NCI-H1092 treated with DMSO at 0.1 percent for 48 hours (cell line): ENCODE results near the gene FAN1.

Experiments
- DNase-seq: peaks from one replicate; lab custom pipeline; 2025; lab: John Stamatoyannopoulos, UW

FAN1 gene

DNA sequence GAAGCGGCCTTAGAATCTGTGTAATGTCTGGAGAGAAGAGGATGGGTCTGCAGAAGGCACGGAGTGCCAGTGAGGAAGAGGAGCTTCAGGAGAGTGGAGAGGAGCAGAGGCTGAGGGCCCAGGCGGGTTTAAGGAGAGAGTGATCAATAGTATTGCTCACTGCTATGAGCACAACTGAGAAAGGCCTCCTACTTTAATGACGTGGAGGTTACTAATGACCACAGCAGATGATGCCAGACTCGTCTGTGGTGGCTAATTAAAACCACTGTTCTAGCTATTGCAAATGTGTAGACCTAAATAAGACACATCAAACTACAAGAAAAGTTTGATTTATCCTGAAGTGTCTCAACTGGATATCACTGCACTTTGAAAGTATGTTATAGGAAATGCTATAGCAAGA, 54.5 kb downstream of the FAN1 start:
- DNase-seq = no peak

DNA sequence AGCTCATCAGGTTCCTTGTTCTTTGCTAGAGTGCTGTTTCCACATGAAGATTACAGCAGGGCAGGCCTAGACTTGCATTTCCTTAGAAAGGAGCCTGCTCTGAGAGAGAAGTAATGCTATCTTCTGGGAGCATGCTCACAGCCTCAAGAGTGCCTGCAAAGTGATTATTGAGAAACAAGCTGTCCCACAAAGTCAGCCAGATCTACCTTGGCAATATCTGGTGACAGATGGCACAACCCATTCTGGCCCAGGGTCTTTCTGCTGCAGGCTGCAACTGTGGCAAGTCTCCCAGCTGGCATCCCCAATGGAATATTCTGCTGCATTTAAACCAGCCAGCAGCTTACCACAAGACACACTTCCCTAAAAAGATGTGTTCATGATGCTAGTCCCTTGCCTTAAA, 58.4 kb downstream of the FAN1 start:
- DNase-seq = no peak

DNA sequence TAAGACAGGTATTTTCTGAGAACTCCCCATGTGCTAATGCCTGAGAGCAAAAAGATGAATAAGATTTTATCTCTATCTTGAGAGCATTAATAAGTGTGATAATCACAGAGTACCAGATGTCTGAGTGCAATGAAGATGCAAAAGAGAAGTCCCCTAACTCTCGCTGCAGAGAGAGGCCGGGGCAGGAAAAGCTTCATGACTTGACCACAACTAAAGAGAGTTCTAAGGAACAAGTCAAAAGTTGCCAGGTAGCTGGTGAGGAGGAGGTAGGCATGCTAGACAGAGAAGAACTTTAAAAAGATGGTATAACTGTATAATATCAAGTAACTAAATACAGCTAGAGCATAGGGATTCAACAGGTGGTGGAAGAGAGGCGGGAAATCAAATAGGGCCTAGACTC, 58.9 kb downstream of the FAN1 start:
- no peak for DNase-seq

DNA sequence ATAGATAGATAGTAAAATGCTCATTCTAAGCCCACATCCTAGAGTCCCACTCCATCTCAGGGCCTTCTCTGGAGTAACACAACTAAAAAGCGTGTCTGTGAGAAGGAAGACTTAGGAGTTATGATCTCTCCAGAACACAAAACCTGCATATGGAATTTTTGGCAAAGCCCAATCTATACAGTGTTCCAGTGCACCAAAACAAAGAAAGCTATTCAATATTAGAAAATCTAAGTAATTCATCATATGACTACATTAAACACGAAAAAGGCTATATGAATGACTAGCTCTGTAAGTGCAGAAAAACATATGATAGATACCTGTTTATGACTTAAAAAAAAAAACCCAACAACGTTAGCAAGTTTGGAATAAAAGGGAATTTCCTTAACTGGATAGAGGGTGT, 60.0 kb downstream of the FAN1 start:
- no peak for DNase-seq

DNA sequence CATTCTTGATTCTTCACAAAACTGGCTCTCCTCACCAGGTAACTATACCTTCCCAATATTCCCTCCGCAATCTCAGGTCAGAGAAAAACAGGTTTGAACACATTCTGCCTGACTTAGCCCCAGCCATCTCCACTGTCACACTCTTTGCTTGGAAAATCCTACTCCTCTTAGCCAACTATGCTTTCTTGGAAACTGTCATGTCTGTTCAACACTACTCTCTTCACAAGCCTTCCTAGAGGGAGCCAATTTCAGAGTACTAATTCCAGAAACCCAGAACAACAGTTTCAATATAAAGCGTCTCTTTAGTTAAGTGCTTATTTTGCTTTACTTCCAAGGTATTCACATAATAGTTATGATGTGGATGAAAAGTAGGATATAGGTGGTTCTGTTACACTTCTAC, 66.0 kb downstream of the FAN1 start:
- DNase-seq = no peak

DNA sequence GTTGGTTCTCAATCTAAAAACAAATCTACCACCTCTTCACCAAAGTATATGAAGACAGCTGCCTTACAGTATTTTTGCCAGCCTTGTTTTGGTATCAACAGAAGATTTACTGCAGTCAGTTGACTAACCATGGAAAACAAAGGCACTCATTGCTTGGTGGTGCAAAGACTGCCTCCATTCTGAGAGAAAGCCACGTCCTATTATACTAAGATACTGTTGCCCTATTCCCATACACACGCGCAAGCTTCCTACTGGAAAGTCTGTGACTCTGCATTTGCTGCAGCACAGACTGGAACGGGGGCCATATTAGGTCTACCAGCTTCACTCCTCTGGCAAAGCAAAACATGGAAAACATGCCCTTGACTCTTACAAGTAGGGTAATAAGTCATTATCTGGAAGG, 69.7 kb downstream of the FAN1 start:
- DNase-seq = no peak

DNA sequence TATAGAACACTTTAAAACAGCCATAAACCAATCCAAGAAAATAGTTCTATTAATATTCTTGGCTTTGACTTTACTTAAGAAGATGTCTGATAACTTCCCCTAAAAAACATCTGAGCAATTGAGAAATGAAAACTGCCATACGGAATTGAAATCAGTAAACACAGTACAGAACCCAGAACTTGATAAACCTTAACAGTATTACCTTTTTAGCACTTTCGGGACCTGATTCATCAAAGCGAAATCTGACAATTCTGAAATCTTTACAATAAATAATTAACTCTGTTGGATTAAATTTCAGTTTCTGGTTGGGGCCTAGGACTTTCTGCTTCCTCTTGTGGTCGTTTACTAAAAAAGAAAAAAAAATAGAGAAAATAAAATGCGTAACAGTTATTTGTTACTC, 70.4 kb downstream of the FAN1 start:
- DNase-seq = no peak

DNA sequence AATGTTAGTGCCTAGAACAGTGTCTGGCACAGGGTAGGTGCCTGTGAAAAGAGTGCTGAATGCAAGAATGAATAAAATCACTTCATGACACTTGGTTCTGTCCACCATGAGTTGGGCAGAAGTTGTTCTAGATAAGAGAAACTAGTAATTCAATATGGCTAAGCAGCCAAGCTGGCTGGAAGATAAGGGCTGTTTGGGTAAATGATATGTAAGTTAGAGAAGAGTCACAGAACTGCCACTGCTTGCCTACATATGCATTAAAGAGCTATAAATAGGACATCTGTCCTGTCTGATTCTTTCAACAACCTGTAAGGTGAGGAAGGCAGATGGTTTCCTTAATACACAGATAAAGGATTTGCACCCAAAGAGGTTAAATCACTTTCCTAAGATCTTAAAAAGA, 74.6 kb downstream of the FAN1 start:
- DNase-seq = no peak

DNA sequence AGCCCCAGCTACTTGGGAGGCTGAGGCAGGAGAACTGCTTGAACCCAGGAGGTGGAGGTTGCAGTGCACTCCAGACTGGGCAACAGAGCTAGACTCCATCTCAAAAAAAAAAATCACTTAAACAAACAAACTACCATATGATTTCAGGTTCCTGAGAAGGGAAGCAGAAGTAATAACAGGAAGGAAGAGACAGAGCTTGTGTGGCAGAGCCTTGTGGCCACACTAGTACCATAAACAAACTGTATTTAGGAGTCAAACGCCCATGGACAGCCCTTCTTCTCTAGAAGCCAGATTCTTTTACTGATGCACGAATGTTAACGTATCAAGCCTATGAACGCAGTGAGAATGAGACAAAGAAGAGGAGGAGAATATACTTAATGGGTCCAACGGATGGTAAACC, 75.7 kb downstream of the FAN1 start:
- no peak for DNase-seq

DNA sequence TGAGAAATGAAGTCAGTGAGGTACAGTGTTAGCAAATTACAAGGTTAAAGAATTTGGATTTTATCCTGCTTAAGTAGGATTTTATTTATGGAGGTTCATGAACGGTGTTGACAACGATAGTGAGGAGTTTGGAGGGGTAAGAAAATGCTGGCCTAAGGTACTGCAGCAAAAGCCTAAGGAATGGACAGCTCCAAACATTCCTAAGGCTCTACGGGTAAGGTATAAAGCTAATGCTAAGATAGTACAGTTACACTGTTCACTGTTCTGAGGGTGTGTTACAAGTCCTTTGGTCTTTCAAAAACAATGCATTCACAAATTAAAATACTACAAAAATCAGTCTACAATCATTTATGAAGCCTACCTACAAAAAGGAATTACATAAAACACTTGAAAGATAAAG, 80.4 kb downstream of the FAN1 start:
- DNase-seq = no peak

DNA sequence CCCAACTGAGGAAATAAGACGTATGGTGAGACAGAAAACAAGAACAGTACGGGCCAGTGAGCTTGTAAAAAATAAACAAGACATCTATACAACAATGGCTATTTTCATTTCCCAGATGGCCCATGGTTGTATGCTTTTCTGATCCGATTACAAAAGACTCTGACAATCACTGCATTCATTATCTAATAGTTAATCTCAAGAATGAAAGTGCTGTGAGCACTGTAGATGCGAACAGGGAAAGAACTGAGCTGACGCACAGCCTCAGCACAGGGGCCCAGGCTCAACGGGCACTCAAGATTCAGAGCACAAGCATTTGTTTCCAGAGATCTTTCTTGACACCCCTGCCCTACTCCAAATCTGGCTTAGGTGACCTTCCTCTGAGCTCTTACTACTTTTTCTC, 80.8 kb downstream of the FAN1 start:
- DNase-seq = no peak

DNA sequence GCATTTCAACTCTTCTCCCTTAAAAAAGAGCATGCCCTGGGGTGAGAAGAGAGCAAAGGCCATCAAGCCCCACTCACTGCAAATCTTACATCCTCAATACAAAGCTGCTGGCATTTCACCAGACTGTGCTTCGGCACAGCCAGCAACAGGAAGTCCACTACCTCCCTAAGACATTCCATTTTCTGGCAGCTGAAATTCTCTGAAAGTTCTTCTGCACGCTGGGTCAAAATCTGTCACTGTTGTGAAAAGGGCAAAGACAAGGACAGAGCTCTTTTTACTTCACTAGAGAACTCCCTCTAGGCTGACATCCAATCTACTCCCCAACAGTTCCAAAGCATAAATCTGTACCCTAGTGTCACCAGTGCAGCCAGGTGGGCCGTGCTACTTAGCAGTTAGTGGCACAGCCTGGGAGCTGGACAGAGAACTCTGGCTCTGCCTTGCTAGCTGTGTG, 81.4 kb downstream of the FAN1 start:
- no peak for DNase-seq

DNA sequence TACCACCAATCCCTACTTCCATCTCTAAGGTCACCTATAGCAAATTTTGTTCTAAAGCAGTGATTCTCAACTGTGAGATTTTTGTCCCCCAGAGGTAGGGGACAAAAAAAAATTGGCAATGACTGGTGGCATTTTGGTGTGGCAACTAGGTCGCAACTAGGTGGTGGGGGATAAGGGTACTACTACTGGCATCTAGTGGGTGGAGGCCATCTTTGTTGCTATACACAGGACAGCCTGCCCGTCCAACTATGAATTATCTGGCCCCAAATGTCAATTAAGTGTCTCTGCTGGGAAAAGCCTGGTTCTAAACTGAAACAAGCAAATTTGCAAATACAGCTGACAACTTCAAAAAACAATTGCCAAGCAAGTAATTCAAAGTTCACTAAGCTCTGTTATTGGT, 86.3 kb downstream of the FAN1 start:
- no peak for DNase-seq

DNA sequence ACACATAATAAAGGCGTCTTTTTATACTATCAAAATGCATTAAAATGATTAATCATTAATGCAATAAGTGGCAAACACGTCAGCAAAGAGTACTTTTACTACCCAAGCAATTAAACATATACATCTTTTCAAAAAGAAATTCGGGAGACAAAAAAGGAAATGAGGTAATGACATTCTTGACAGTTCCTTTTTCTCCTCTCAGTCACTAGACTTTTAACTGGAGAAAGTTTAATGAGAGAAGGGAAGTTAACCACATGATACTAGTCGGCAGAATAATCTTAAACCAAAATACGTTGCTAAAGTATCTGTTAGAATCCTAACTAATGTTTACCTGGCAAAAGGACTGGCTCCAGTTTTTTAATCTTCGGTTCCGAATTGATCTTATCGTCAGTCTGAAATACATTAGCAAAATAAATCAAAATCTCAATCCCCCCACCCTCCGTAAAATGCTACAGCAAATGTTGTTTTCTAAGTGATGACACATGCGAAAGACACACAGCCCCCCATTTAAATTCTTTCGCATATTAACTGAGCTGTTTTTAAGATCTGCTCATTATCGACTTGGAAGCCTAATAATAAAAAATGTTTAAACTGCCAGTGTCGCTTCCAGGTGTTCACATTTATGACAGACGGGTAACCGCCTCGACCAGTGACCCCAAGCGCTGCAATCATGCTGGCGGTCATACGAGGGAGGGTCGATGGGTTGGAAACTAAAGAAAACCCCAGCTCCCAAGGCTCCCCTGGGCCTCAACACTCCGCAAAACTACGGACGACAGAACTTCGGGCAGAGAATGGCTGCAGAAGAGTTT, 86.9 kb downstream of the FAN1 start:
- no peak for DNase-seq

DNA sequence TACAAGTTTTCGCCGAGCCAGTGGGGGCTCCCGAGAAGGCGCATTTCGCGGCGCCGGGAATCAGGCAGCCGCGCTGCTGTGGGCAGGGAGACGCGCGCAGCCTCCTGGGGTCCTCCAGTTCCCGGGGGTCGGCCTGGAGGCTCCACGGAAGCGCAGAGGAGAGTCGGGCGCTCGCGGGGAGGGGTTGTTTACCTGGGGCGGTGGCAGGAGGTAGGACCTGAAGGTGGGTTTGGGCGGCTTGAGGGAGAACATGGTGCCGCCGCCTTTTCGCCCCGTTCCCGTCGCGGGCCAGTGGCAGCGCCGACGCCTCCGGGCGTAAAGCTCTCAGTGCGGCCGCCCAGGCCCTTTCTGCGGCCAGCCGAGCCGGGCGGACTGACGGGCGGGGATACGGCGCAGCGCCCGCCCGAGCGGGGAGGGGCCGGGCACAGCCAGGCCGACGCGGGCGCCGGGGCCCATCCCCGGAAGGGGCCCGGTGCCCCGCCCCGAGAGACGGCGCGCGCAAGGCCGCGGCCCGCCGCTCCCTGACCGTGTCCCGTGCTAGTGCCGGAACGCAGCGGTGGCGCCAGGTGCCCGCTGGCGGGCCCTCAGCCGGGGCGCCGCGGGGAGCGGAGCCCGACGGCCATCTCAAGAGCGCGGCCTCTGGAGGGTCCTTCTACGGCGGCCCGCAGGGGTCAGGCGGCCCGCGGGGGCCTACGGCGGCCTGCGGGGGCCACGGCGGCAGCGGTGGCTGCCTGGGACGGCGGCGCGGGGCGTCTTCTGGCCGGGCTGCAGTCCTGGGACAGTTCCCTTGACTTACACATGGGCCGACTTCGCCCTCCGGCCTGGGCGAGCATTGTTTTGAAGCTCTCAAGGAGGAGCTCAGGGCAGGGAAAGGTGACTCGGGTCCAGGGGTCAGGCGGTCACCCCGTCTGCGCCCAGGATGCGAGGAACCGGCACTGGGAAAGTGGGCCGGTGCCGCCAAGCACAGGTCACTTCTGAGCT, 87.8 kb downstream of the FAN1 start, which contains the start of gene MTMR10:
Gene MTMR10, minus strand, starts transcription at position 374 of the 981 bp plus-strand sequence. Its CDS starts 122 bp downstream, at position 252.
- peak; percentile 47 for DNase-seq

DNA sequence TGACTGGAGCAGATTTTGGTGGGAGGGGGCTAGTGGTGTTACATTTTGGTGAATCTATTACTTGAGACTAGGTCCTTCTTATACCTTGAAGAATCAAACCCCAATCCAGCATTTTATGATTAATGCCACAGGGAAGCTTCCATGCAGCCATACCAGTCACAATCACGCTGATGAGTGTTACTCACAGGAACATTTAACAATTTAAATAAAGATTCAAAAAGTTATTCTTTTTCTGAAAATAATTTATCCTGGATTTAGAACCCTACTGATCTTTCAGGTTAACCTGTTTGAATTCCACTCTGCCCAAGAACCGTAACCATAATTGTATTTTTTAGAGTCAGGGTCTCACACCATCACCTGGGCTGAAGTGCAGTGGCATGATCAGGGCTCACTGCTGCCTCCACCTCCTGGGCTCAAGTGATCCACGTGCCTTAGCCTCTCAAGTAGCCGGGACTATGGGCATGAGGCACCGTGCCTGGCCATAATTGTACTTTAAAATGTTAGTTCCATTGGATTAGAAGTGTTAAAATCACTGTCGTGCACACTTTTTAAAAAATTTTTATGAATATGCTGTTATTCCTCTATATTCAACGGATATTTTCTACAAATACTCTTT, 88.6 kb downstream of the FAN1 start:
- DNase-seq = no peak
